Measurements from ENCODE around the gene CCDC24. TPM values are rescaled to one million over a fixed set of nuclear protein-coding genes. Genes with fewer than 3 reads are reported as not detected.

CCDC24 gene
- total RNA-seq, 2 experiments from 2014 or later, result 0.71 to 1.3 TPM

- H3K27ac Mint-ChIP-seq, result no peak overlapping the region
- no peaks in the 10 kb centered on the region for H3K36me3 Mint-ChIP-seq (ENCODE audit: low read depth)
- POLR2A ChIA-PET, result no interaction called here
- H3K9me3 Mint-ChIP-seq, result no peaks in the 10 kb centered on the region
- peaks cover 12% of the 10 kb centered on the region for H3K4me1 Mint-ChIP-seq
- H3K27me3 Mint-ChIP-seq, result peaks cover 3% of the 10 kb centered on the region
- no peak overlapping the region for H3K4me3 Mint-ChIP-seq
- peak; percentile 78 for DNase-seq
- CTCF ChIA-PET, result interaction anchor here (0.6 to 3.2 kb wide), 15 partner anchors 10 to 716 kb away, joined by 3 to 23 read pairs (median 5); no protein-coding TSS in a partner anchor
Measured at GRCh38 chr1:44036409-44037139, 45.2 kb downstream of the CCDC24 start.

GRCh38 chr1:44037154-44037553 is 45.8 kb downstream of the CCDC24 start:
- no peak for DNase-seq
- no peak overlapping the region for H3K27ac Mint-ChIP-seq
- no peaks in the 10 kb centered on the region for H3K9me3 Mint-ChIP-seq
- H3K4me3 Mint-ChIP-seq, result no peak overlapping the region
- ChIA-PET POLR2A (no interaction called here), CTCF (interaction anchor here (0.6 to 3.2 kb wide), 11 partner anchors 10 to 716 kb away, joined by 3 to 23 read pairs (median 6); no protein-coding TSS in a partner anchor)
- peaks cover 8% of the 10 kb centered on the region for H3K4me1 Mint-ChIP-seq
- peaks cover 3% of the 10 kb centered on the region for H3K27me3 Mint-ChIP-seq
- H3K36me3 Mint-ChIP-seq (ENCODE audit: low read depth), result no peaks in the 10 kb centered on the region

- Mint-ChIP-seq H3K4me3 (no peak overlapping the region), H3K36me3 (ENCODE audit: low read depth) (no peaks in the 10 kb centered on the region), H3K27me3 (peaks cover 3% of the 10 kb centered on the region), H3K4me1 (no peaks in the 10 kb centered on the region), H3K27ac (no peak overlapping the region), H3K9me3 (no peaks in the 10 kb centered on the region)
- DNase-seq, result no peak
- POLR2A ChIA-PET, result no interaction called here
- CTCF ChIA-PET, result interaction anchor here (0.9 kb wide), 1 partner anchor 11 kb away, joined by 5 read pairs; no protein-coding TSS in a partner anchor
Measured at GRCh38 chr1:44038876-44039657, 47.7 kb downstream of the CCDC24 start.

- H3K27me3 Mint-ChIP-seq, result peaks cover 3% of the 10 kb centered on the region
- no peaks in the 10 kb centered on the region for H3K36me3 Mint-ChIP-seq (ENCODE audit: low read depth)
- H3K27ac Mint-ChIP-seq, result no peak overlapping the region
- ChIA-PET POLR2A (no interaction called here), CTCF (interaction anchor here (1.2 kb wide), 1 partner anchor 35 kb away, joined by 4 read pairs; no protein-coding TSS in a partner anchor)
- no peaks in the 10 kb centered on the region for H3K4me1 Mint-ChIP-seq
- no peak overlapping the region for H3K4me3 Mint-ChIP-seq
- H3K9me3 Mint-ChIP-seq, result no peaks in the 10 kb centered on the region
- DNase-seq, result no peak
Measured at GRCh38 chr1:44040418-44040817, 49.0 kb downstream of the CCDC24 start.

GRCh38 chr1:44040846-44041245 is 49.4 kb downstream of the CCDC24 start:
- Mint-ChIP-seq H3K4me1 (no peaks in the 10 kb centered on the region), H3K4me3 (no peak overlapping the region), H3K27me3 (peaks cover 5% of the 10 kb centered on the region), H3K9me3 (no peaks in the 10 kb centered on the region), H3K27ac (no peak overlapping the region), H3K36me3 (ENCODE audit: low read depth) (no peaks in the 10 kb centered on the region)
- ChIA-PET CTCF (interaction anchor here (1.2 kb wide), 1 partner anchor 35 kb away, joined by 4 read pairs; no protein-coding TSS in a partner anchor), POLR2A (no interaction called here)
- no peak for DNase-seq

- POLR2A ChIA-PET, result no interaction called here
- H3K27me3 Mint-ChIP-seq, result peaks cover 5% of the 10 kb centered on the region
- no peak for DNase-seq
- H3K9me3 Mint-ChIP-seq, result no peaks in the 10 kb centered on the region
- no peak overlapping the region for H3K4me3 Mint-ChIP-seq
- H3K27ac Mint-ChIP-seq, result no peak overlapping the region
- CTCF ChIA-PET, result interaction anchor here (0.6 to 1.7 kb wide), 6 partner anchors 9 to 1317 kb away, joined by 3 to 8 read pairs (median 3); partner anchors contain the start of gene SLC6A9
- H3K4me1 Mint-ChIP-seq, result peaks cover 13% of the 10 kb centered on the region
- no peaks in the 10 kb centered on the region for H3K36me3 Mint-ChIP-seq (ENCODE audit: low read depth)
Measured at GRCh38 chr1:44043176-44044070, 52.0 kb downstream of the CCDC24 start.

GRCh38 chr1:44044071-44044801 is 52.8 kb downstream of the CCDC24 start:
- Mint-ChIP-seq H3K27me3 (peaks cover 5% of the 10 kb centered on the region), H3K4me1 (peaks cover 13% of the 10 kb centered on the region), H3K4me3 (no peak overlapping the region), H3K9me3 (no peaks in the 10 kb centered on the region), H3K27ac (no peak overlapping the region), H3K36me3 (ENCODE audit: low read depth) (no peaks in the 10 kb centered on the region)
- CTCF ChIA-PET, result interaction anchor here (0.5 to 1.7 kb wide), 5 partner anchors 14 to 248 kb away, joined by 3 to 8 read pairs (median 5); partner anchors contain the start of genes IPO13 and SLC6A9
- no peak for DNase-seq
- POLR2A ChIA-PET, result no interaction called here

GRCh38 chr1:44045064-44045463 is 53.7 kb downstream of the CCDC24 start:
- Mint-ChIP-seq H3K4me1 (peaks cover 13% of the 10 kb centered on the region), H3K27ac (no peak overlapping the region), H3K4me3 (no peak overlapping the region), H3K27me3 (peaks cover 2% of the 10 kb centered on the region), H3K9me3 (no peaks in the 10 kb centered on the region), H3K36me3 (ENCODE audit: low read depth) (no peaks in the 10 kb centered on the region)
- no peak for DNase-seq
- ChIA-PET CTCF (interaction anchor here (0.7 kb wide), 1 partner anchor 44 kb away, joined by 5 read pairs; no protein-coding TSS in a partner anchor), POLR2A (no interaction called here)

Other genes starting within 250 kb of the CCDC24 start
- under 1 TPM; 0.10 to 0.52 TPM for gene ARTN, start 57.8 kb upstream of the CCDC24 start, total RNA-seq
- 10 to 100 TPM; 22.0 to 27.2 TPM for gene IPO13, start 44.6 kb upstream of the CCDC24 start, total RNA-seq
- 10 to 100 TPM; 28.0 to 30.0 TPM for gene DPH2, start 21.6 kb upstream of the CCDC24 start, total RNA-seq
- gene ATP6V0B, start 16.6 kb upstream of the CCDC24 start, total RNA-seq, result 100 to 1,000 TPM in 1 of 2 experiments, 10 to 100 TPM in 1; 90.1 to 112 TPM
- 1 to 10 TPM; 8.0 to 9.3 TPM for gene B4GALT2, start 12.4 kb upstream of the CCDC24 start, total RNA-seq
- 1 to 10 TPM; 4.0 to 4.8 TPM for gene SLC6A9, start 39.9 kb downstream of the CCDC24 start, total RNA-seq
- gene KLF17, start 127.2 kb downstream of the CCDC24 start, total RNA-seq, result not detected
- gene KLF18, start 150.0 kb downstream of the CCDC24 start, total RNA-seq, result not detected
- gene DMAP1, start 221.9 kb downstream of the CCDC24 start, total RNA-seq, result 10 to 100 TPM; 45.8 to 46.2 TPM